ENCODE measurements around the gene RSPH3.
"Not testable (repeated sequence)": the region's sequence is repeated elsewhere in the genome, so short reads cannot be mapped to it uniquely, and the experiment has no call there.

RSPH3 gene, protein sequence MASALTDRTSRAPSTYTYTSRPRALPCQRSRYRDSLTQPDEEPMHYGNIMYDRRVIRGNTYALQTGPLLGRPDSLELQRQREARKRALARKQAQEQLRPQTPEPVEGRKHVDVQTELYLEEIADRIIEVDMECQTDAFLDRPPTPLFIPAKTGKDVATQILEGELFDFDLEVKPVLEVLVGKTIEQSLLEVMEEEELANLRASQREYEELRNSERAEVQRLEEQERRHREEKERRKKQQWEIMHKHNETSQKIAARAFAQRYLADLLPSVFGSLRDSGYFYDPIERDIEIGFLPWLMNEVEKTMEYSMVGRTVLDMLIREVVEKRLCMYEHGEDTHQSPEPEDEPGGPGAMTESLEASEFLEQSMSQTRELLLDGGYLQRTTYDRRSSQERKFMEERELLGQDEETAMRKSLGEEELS

GRCh38 chr6:158999666-159000403, at the start of gene RSPH3:
Gene RSPH3 (minus strand): TSS chr6:159000202. CDS start chr6:158999550, 652 bp downstream.
- peak; percentile 91 for DNase-seq

GRCh38 chr6:159047891-159048685, 48.1 kb upstream of the RSPH3 start:
- no peak for DNase-seq

GRCh38 chr6:159045801-159046200, 45.8 kb upstream of the RSPH3 start:
- DNase-seq, result no peak

- peak; percentile 72 for DNase-seq
These were observed 45.1 kb upstream of the RSPH3 start, which contains the start of gene TAGAP for GRCh38 chr6:159044899-159045727. Gene TAGAP (minus strand): TSS chr6:159044991. CDS start chr6:159044146, 845 bp downstream.

GRCh38 chr6:159043947-159044346, 43.9 kb upstream of the RSPH3 start:
- no peak for DNase-seq

DNA sequence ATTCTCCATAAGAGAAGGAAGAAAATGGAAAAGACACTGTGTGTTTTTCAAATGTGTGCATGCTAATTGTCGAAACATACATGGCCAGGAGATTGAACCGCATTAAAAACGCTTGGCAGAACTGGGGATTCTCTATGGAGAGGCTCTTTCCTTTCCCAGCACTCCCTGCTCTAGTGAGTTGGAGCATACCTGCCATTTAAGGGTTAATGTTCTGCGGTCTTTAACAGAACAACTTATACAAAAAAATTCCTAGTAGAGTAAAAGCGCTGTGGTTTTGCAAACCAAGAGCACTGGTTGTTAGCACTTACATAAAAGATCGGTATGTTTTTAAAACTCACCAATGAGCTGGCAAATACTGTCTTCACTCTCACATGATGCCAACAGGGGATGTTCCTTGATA, 43.2 kb upstream of the RSPH3 start:
- no peak for DNase-seq

DNA sequence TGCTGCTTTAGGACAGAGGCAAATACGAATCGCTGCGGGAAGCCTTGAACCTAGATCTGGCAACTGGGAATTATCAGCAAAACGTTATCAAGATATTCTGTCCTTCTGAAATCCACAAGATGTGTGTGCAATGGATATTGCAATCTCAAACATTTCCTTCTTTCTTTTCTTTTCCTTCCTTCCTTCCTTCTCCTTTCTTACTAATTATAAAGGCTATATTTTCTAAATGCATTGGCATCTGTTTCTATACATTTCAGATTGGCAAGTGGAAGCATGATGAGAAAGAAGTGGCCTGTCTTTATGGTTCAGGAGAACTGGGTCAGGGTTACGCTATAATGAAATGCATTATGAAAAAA, 42.8 kb upstream of the RSPH3 start:
- DNase-seq, result no peak

GRCh38 chr6:159042003-159042825, 42.2 kb upstream of the RSPH3 start:
- peak; percentile 53 for DNase-seq

- DNase-seq, result no peak
These were observed 41.2 kb upstream of the RSPH3 start for GRCh38 chr6:159041181-159041580.

DNA sequence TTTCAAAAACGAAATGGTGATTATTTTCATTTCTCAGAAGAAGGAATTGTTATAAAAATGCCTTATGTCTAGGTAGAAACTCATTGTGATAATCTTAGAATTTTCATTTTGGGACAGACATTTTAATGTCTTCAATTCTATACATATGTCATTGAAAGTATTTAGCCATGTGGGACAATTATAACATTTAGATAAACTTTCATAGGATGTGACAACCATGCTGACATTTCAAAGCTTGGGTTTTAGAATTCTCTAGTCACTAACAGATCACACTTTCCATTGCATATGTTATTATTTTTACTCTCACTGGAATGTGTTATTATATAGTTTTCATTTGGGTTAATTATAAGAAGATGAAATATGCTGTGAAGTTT, 39.9 kb upstream of the RSPH3 start:
- no peak for DNase-seq

DNA sequence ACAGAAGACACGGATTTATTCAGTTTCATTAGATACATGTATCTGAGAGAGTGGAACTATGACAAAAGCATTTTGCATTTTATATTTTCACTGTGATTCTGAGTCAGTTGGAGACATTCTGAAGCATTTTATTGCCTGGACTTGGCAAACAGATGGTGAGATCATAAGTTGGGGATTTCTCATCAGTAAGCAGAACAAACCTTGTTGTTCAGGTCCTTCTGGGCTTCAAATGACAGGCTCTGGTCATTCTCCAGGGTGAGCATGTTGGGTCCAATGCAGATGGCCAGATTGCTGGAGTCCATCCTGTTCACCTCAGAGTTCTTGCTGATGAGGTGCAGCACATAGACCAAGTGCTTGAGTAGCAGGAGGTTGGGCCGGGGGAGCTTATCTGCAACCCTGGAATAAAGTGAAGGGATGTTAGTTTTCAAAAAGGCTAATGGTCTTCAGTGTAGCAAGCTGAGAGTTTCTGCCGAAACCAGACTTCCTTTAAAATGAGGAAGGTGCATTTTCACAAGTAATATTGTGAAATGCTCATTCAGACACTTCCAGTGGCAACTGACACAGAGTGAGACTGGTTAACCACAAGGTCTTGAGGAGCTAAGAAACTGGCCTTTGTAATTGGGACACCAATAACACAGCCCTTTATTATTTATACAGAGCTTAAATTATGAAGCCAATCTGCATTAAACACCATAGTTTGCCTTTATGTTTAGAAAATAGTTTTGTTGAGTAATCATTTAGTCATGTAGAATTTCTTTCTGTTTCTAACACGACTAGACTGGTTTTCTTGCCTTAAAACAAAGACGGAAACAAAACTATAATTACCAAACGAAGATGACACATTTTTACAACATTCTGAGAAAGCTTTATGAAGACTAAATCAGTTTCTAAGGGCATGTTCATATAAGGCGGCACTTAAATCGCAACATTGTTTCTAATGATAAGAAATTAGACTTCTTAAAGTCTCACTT, 39.2 kb upstream of the RSPH3 start:
- no peak for DNase-seq

DNA sequence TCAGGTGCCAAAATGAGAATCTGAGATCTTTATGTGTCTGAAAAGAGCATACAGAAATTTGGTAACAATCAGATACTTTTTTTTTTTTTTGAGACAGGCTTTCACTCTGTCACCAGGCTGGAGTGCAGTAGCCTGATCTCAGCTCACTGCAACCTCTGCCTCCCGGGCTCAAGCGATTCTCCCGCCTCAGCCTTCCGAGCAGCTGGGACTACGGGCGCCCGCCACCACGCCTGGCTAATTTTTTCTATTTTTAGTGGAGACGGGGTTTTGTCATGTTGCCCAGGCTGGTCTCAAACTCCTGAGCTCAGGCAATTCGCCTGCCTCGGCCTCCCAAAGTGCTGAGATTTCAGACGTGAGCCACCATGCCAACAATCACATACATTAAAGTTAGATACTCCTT, 38.3 kb upstream of the RSPH3 start:
- DNase-seq, result not testable (repeated sequence)

DNA sequence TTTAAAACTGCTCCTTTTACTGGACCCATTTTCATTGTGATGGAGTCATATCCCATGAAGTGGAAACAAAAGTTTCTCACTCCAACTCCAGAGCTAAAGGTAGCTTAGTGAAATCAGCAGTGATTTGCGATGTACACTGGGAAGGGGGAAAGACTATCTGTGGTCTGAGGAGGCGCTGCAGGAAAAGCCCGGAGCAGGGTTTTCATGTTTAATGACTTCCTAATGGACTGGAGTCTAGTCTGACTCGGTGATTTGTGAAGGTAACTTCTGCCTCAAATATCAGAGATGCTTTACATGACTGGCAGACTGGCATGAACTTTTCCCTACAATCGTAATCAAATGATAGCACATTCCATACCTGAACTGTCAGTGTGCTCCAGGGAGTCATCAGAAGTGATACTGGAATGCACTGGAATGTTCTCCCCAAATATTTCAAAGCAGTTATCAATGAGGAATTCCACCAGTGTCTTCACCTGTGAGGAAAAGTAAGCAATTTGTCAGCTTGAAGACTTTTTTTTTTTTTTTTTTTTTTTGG, 37.8 kb upstream of the RSPH3 start:
- no peak for DNase-seq

- no peak for DNase-seq
These were observed 36.7 kb upstream of the RSPH3 start for GRCh38 chr6:159036673-159037072.

GRCh38 chr6:159035891-159036290, 35.9 kb upstream of the RSPH3 start:
- DNase-seq, result no peak

DNA sequence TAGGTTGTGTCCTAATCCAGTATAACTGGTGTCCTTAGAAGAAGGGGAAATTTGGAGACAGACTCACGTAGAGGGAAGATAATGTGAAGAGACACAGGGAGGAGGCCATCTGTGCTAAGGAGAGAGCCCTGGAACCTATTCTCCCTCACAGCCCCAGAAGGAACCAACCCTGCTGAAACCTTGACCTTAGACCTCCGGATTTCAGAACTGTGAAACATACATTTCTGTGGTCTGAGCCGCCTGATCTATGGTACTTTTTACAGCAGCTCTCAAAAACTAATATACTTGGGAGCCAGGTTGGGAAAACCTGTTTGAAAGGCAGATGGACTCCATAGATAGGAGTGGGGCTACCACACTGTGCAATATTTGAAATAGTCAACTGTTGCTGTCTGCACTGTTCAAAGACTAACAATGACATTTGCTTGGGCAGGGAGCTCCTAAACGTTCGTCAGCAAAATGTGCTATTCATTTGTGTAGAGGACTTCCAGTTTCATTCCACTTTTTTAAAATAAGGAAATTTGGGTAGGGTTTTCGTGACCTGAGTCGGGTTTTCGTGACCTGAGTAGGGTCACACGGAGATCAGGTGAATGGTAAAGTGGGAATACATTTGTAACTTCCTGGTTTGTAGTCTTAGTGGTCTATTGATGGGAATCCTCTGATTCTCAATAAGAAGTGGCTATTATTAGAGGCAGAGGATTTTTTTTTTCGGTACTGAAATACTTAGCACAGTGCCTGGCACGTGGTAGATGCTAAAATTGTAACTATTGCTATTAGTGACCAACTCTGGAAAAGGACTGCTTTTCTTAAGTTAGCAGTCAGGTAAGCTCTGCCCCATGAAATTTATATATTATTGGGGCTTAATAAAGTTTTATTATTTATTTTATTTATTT, 33.4 kb upstream of the RSPH3 start:
- DNase-seq, result no peak

DNA sequence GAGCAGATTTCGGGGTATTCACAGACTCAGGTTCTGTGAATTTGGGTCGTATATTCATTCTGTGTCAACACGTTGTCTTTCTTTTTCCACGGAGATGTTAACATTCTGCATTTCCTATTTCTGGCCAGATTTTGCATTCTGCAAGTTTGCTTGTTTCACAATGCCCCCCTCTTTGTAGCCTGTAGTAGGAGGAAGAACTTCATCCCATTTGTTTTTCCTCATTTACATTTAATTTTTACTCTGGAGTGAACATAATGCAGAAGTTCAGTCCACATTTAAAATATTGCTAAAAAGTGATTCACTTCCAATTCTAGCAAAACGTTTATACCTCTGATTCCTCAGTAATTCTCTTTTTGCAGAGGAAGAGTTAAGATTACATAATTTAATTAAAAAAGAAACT, 31.8 kb upstream of the RSPH3 start:
- no peak for DNase-seq

DNA sequence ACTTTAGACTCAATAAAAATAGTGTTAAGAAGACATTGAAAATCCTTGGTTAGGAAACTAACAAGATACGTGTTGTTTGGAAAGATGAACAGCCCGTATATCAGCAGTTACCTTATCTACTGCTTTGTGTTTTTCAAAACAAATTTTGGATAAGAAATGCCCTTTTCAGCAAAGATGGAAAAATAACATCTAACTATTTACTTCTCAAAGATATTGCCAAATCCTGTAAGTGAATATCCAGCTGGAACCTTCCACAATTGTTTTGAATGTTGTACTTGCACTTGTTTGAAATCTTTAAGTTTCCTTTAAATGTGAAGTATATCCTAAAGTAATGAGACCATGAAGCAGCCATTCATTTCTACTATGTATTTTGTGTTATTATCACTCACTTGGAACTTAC, 30.2 kb upstream of the RSPH3 start:
- no peak for DNase-seq

DNA sequence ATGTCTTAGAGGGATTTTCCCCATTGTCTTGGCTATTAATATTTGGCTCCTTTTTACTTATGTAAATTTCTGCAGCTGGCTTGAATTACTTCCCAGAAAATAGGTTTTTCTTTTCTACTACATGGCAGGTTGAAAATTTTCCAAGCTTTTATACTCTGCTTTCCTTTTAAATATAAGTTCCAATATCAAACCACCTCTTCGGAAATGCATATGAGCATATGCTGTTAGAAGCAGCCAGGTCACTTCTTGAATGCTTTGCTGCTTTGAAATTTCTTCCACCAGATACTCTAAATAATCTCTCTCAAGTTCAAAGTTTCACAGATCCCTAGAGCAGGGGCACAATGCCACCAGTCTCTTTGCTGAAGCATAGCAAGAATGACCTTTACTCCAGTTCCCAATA, 25.2 kb upstream of the RSPH3 start:
- DNase-seq, result not testable (repeated sequence)

Data from stimulated activated CD4-positive, alpha-beta T cell treated with anti-CD3 and anti-CD28 coated beads, Interleukin-12 subunit alpha, Interleukin-12 subunit beta, amount 100 ng/mL, for 4 hours (primary cell).